Measurements from ENCODE around the gene FOXK2. TPM values are rescaled to one million over a fixed set of nuclear protein-coding genes. Genes with fewer than 3 reads are reported as not detected.
"Not testable (repeated sequence)": the region's sequence is repeated elsewhere in the genome, so short reads cannot be mapped to it uniquely, and the experiment has no call there.

The FOXK2 gene
- total and polyA plus RNA-seq, 4 donors = 15.3 to 58.8 (median 35.8) TPM

DNA sequence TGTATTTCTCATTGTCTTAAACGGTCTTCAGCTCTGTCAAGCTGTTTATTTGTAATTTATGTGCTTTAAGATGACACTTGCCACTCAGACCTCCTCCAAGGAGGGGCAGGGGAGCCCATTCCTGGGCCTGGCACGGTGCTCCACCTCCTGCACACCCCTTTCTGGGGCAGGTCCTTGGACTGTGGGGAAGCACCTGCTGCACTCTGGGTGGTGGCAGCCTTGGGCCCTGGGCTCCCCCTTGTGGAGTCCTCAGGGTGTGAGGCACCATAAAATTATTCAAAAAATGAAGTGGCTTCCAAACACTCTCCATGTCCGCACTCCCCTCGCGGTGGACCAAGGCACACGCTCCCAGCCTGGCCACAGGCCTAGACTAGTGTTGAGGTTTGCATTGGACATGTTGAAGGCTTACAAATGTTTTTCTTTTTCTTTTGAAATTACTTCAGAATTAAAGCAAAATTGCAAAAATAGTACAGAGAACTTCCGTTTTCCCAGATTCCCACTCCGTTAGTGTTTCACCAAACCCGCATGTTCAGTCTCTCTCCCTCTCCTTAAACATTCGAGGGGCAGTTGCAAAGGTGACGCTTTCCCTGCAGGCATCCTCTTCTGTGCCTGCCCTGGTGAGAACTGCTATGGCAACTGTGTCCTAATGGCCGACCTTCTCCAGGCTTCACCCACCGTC lies 32.4 kb downstream of the FOXK2 start:
- ATAC-seq (ENCODE audit: low FRiP score) (peak; percentile 83), DNase-seq (peak; percentile 85 to 91)
- Histone ChIP-seq H3K4me1 (ENCODE audit: control insufficient read depth in 1 of 2, insufficient read depth in 2 of 2, low read length in 2 of 2) (peaks cover 0 to 2% of the 10 kb centered on the region in 2 donors), H3K36me3 (ENCODE audit: control insufficient read depth in 1 of 2, insufficient read depth in 2 of 2, low read length in 1 of 2) (no peaks in the 10 kb centered on the region), H3K9me3 (ENCODE audit: control insufficient read depth, low read length) (no peaks in the 10 kb centered on the region), H3K27ac (ENCODE audit: low read depth in 1 of 2, low read length in 2 of 2) (peak overlapping the region; percentile 53 to 72), H3K27me3 (ENCODE audit: control insufficient read depth in 1 of 2, insufficient read depth in 2 of 2, low read length in 1 of 2) (no peaks in the 10 kb centered on the region), H3K4me3 (ENCODE audit: low read length in 2 of 2) (no peak overlapping the region)
- WGBS, 2 donors = 8 to 10% methylated on average over 13 of the region's 13 CpGs
- intact Hi-C loops (cut with DNase I) = loop anchor here (5.0 to 10.0 kb wide), 6 partner anchors 50 to 200 kb away; partner anchors contain the start of genes CYBC1 (in 1 of the 2), HEXD (in 1 of the 2), NARF (in 1 of the 2) and OGFOD3 (in 1 of the 2)

GRCh38 chr17:82552580-82552979 lies 33.0 kb downstream of the FOXK2 start:
- DNase-seq (no peak), ATAC-seq (ENCODE audit: low FRiP score) (no peak)
- Histone ChIP-seq H3K9me3 (ENCODE audit: control insufficient read depth, low read length) (no peaks in the 10 kb centered on the region), H3K27ac (ENCODE audit: low read depth in 1 of 2, low read length in 2 of 2) (peak overlapping the region in 1 of 2 donors; percentile 72), H3K27me3 (ENCODE audit: control insufficient read depth in 1 of 2, insufficient read depth in 2 of 2, low read length in 1 of 2) (no peaks in the 10 kb centered on the region), H3K36me3 (ENCODE audit: control insufficient read depth in 1 of 2, insufficient read depth in 2 of 2, low read length in 1 of 2) (no peaks in the 10 kb centered on the region), H3K4me3 (ENCODE audit: low read length in 2 of 2) (no peak overlapping the region), H3K4me1 (ENCODE audit: control insufficient read depth in 1 of 2, insufficient read depth in 2 of 2, low read length in 2 of 2) (peaks cover 0 to 2% of the 10 kb centered on the region in 2 donors)
- intact Hi-C loops (cut with DNase I) = loop anchor here (5.0 to 10.0 kb wide), 6 partner anchors 50 to 200 kb away; partner anchors contain the start of genes CYBC1 (in 1 of the 2), HEXD (in 1 of the 2), NARF (in 1 of the 2) and OGFOD3 (in 1 of the 2)
- 70 to 75% methylated on average over 13 of the region's 13 CpGs for WGBS, 2 donors

DNA sequence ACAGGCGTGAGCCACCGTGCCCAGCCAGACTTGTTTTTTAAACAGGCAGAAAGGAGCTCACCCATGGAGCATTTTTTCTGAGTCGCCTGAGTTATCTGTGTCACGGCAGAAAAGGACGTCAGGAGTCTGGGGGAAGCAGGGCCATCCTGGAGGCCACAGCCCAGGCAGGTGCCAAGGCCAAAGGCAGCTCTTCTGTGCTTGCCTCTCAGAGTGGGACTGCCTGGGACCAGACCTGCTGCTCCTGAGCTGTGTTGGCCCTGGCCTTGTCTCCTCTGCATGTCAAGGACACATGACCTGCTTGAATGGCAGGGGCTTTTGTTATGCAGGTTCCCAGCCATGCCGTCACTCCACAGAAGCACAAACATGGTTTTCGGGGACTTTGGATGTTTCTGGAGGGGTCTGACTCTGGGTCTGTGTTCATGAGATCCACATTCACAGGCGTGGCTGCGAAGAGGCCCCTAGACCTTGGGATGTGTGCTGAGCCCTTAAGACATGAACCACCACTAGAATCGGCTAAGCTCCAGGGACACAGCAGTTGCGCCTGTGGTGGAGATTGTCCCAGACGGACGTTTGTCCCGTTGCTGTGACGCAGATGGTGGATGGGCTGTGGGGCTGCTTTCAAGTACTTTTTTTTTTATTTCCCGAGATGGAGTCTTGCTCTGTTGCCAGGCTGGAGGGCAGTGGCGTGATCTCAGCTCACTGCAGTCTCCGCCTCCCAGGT lies 33.8 kb downstream of the FOXK2 start:
- Histone ChIP-seq H3K9me3 (ENCODE audit: control insufficient read depth, low read length) (no peaks in the 10 kb centered on the region), H3K27ac (ENCODE audit: low read depth in 1 of 2, low read length in 2 of 2) (peak overlapping the region in 1 of 2 donors; percentile 36), H3K4me1 (ENCODE audit: control insufficient read depth in 1 of 2, insufficient read depth in 2 of 2, low read length in 2 of 2) (peaks cover 0 to 2% of the 10 kb centered on the region in 2 donors), H3K4me3 (ENCODE audit: low read length in 2 of 2) (no peak overlapping the region), H3K36me3 (ENCODE audit: control insufficient read depth in 1 of 2, insufficient read depth in 2 of 2, low read length in 1 of 2) (no peaks in the 10 kb centered on the region), H3K27me3 (ENCODE audit: control insufficient read depth in 1 of 2, insufficient read depth in 2 of 2, low read length in 1 of 2) (no peaks in the 10 kb centered on the region)
- WGBS, 2 donors = 75 to 78% methylated on average over 18 of the region's 18 CpGs
- ATAC-seq (ENCODE audit: low FRiP score) = no peak
- DNase-seq = no peak
- intact Hi-C loops (cut with DNase I) = loop anchor here (5.0 to 10.0 kb wide), 6 partner anchors 51 to 201 kb away; partner anchors contain the start of genes CYBC1 (in 1 of the 2), HEXD (in 1 of the 2), NARF (in 1 of the 2) and OGFOD3 (in 1 of the 2)

DNA sequence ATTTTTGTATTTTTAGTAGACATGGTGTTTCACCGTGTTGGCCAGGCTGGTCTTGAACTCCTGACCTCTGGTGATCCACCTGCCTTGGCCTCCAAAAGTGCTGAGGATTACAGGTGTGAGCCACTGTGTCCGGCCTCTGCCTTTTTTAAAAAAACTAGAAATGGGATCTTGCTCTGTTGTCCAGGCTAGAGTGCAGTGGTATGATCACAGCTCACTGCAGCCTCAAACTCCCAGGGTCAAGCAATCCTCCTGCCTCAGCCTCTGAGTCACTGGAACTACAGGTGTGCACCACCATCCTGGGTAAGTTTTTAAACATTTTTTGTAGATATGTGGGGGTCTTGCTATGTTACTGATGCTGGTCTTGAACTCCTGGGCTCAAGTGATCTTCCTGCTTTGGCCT lies 38.0 kb downstream of the FOXK2 start:
- not testable (repeated sequence) for H3K36me3 ChIP-seq (ENCODE audit: control insufficient read depth in 1 of 2, insufficient read depth in 2 of 2, low read length in 1 of 2); H3K4me1 ChIP-seq (ENCODE audit: control insufficient read depth in 1 of 2, insufficient read depth in 2 of 2, low read length in 2 of 2); ATAC-seq (ENCODE audit: low FRiP score); H3K4me3 ChIP-seq (ENCODE audit: low read length in 2 of 2); H3K9me3 ChIP-seq (ENCODE audit: control insufficient read depth, low read length); H3K27me3 ChIP-seq (ENCODE audit: control insufficient read depth in 1 of 2, insufficient read depth in 2 of 2, low read length in 1 of 2); DNase-seq; H3K27ac ChIP-seq (ENCODE audit: low read depth in 1 of 2, low read length in 2 of 2)
- intact Hi-C loops (cut with DNase I) = loop anchor here (10.0 kb wide), 3 partner anchors 103 to 203 kb away; partner anchors contain the start of genes CYBC1 (in 1 of the 2), HEXD (in 1 of the 2), NARF (in 1 of the 2) and OGFOD3 (in 1 of the 2)
- WGBS, 2 donors = 89 to 90% methylated on average over 2 of the region's 2 CpGs

DNA sequence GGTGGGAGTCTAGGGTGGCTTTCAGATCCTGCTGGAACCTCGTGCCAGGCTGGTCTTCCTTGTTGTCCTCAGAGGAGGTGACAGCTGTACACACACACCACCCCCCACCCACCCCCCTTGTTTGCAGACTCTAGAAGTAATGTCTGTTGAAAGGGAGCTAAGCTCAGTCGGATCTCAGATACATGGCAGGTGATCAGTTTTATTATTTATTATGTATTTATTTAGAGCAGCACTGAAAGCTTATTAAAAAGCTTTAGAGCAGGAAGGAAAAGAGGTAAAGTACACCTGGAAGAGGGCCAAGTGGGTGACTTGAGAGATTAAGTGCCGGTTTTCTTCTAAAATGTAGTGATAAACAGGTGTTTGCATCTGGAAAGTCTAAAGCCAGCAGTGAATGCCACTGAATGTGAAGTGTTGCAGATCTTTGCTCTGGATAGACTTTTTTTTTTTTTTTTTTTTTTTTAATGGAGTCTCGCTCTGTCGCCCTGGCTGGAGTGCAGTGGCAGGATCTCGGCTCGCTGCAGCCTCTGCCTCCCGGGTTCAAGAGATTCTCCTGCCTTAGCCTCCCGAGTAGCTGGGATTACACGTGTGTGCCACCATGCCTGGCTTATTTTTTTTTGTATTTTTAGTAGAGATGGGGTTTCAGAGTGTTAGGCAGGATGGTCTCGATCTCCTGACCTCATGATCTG lies 40.2 kb downstream of the FOXK2 start:
- Histone ChIP-seq H3K4me1 (ENCODE audit: control insufficient read depth in 1 of 2, insufficient read depth in 2 of 2, low read length in 2 of 2) (no peaks in the 10 kb centered on the region), H3K27me3 (ENCODE audit: control insufficient read depth in 1 of 2, insufficient read depth in 2 of 2, low read length in 1 of 2) (no peaks in the 10 kb centered on the region), H3K27ac (ENCODE audit: low read depth in 1 of 2, low read length in 2 of 2) (no peak overlapping the region), H3K4me3 (ENCODE audit: low read length in 2 of 2) (no peak overlapping the region), H3K36me3 (ENCODE audit: control insufficient read depth in 1 of 2, insufficient read depth in 2 of 2, low read length in 1 of 2) (no peaks in the 10 kb centered on the region), H3K9me3 (ENCODE audit: control insufficient read depth, low read length) (no peaks in the 10 kb centered on the region)
- 69 to 74% methylated on average over 11 of the region's 11 CpGs for WGBS, 2 donors
- ATAC-seq (ENCODE audit: low FRiP score) (no peak), DNase-seq (no peak)
- intact Hi-C loops (cut with DNase I) = loop anchor here (10.0 kb wide), 3 partner anchors 105 to 205 kb away; partner anchors contain the start of genes CYBC1 (in 1 of the 2), HEXD (in 1 of the 2), NARF (in 1 of the 2) and OGFOD3 (in 1 of the 2)

- WGBS, 2 donors = 84 to 91% methylated on average over 15 of the region's 15 CpGs
- intact Hi-C loops (cut with DNase I) = no loop called here
- Histone ChIP-seq H3K27me3 (ENCODE audit: control insufficient read depth in 1 of 2, insufficient read depth in 2 of 2, low read length in 1 of 2) (no peaks in the 10 kb centered on the region), H3K36me3 (ENCODE audit: control insufficient read depth in 1 of 2, insufficient read depth in 2 of 2, low read length in 1 of 2) (no peaks in the 10 kb centered on the region), H3K4me3 (ENCODE audit: low read length in 2 of 2) (no peak overlapping the region), H3K4me1 (ENCODE audit: control insufficient read depth in 1 of 2, insufficient read depth in 2 of 2, low read length in 2 of 2) (no peaks in the 10 kb centered on the region), H3K9me3 (ENCODE audit: control insufficient read depth, low read length) (no peaks in the 10 kb centered on the region), H3K27ac (ENCODE audit: low read depth in 1 of 2, low read length in 2 of 2) (no peak overlapping the region)
- no peak for ATAC-seq (ENCODE audit: low FRiP score)
- no peak for DNase-seq
Measured at GRCh38 chr17:82560252-82560642, 40.7 kb downstream of the FOXK2 start.

DNA sequence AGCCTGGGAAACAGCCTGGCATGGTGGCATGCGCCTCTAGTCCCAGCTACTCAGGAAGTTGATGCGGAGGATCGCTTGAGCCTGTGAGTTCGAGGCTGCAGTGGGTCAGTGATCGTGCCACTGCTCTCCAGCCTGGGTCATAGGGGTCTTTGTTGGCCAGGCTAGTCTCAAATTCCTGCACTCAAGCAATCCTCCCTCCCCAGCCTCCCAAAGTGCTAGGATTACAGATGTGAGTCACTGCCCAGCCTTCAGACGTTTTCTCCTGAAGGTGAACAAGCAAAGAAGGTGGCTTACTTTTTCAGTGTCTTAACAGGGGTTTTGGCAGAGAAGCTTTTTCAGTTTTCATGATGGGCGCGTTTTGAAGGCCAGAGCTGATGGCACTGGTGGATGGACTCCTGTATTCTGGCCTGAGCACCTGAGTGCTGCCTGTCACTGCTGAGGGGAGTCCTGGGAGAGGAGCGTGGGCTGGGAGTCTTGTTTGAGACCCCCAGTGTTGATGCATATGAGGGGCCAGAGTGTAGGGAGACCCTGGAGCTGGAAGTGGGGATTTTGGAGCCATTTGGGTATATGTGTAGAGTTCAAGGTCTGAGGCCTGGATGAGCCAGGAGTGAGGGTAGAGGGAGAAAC lies 41.4 kb downstream of the FOXK2 start:
- Histone ChIP-seq H3K36me3 (ENCODE audit: control insufficient read depth in 1 of 2, insufficient read depth in 2 of 2, low read length in 1 of 2) (no peaks in the 10 kb centered on the region), H3K9me3 (ENCODE audit: control insufficient read depth, low read length) (no peaks in the 10 kb centered on the region), H3K4me3 (ENCODE audit: low read length in 2 of 2) (no peak overlapping the region), H3K4me1 (ENCODE audit: control insufficient read depth in 1 of 2, insufficient read depth in 2 of 2, low read length in 2 of 2) (peaks cover 0 to 2% of the 10 kb centered on the region in 2 donors), H3K27ac (ENCODE audit: low read depth in 1 of 2, low read length in 2 of 2) (no peak overlapping the region), H3K27me3 (ENCODE audit: control insufficient read depth in 1 of 2, insufficient read depth in 2 of 2, low read length in 1 of 2) (no peaks in the 10 kb centered on the region)
- intact Hi-C loops (cut with DNase I) = no loop called here
- no peak for ATAC-seq (ENCODE audit: low FRiP score)
- WGBS, 2 donors = 84 to 87% methylated on average over 9 of the region's 9 CpGs
- DNase-seq = no peak
